ENCODE data around the gene MRPL58. TPM values are rescaled to one million over a fixed set of nuclear protein-coding genes. Genes with fewer than 3 reads are reported as not detected.

MRPL58 gene
- total and polyA plus RNA-seq, 2 experiments from 2014 or later: 38.0 to 66.7 TPM

DNA sequence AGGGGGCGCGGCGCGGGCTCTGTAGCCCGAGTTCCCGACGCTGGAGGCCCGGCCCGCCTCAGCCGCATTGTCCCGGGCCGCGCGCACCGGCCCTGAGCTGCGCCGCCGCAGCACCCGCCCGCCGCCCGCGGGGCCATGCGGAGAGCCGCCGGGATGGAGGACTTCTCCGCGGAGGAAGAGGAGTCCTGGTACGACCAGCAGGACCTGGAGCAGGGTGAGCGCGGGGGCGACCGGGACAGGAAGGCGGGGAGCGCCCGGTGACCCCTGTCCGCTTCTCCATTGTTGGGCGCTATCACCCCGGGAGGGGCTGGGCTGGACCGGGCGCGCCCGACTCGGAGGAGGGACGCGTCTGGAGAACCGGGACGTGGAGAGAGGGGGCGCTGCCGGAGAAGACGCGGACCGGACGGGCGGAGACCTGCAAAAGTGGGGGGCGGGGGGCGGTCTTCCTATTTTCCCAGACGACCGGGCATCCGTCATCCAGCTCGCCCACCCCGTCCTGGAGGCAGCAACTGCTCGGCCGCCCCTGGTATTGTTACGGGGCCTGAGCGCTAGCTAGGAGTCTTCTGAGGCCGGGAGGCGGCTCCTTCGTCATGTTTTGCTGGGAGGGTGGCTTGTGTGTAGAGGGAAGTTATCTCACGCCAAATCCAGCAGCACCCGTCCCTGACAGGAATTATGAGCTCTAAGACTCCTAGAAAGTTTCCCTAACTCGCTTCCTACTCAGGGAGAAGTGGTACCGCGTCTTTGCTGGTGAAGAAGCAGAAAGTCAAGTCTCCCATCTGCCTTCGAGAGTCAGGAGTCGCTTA lies 24.4 kb upstream of the MRPL58 start:
- Mint-ChIP-seq H3K36me3 (ENCODE audit: low read depth) (no peaks in the 10 kb centered on the region), H3K4me3 (peak overlapping the region; percentile 85), H3K9me3 (no peaks in the 10 kb centered on the region), H3K27me3 (ENCODE audit: insufficient read depth, low read depth, poor library complexity) (peaks cover 15% of the 10 kb centered on the region), H3K4me1 (peaks cover 10% of the 10 kb centered on the region), H3K27ac (0 out of 2 replicates have a peak overlapping the region, but pooled peaks have one; percentile 44)
- H3K4me1 ChIP-seq (ENCODE audit: insufficient read depth): peaks cover 9% of the 10 kb centered on the region
- peaks cover 16% of the 10 kb centered on the region; the same call in 1 of the 2 replicates for H4K20me1 ChIP-seq (replicated peaks; ENCODE audit: insufficient read depth)
- H2AFZ ChIP-seq: peak overlapping the region; percentile 58; the same call in 1 of the 2 replicates
- peaks cover 21% of the 10 kb centered on the region for H3K79me2 ChIP-seq (replicated peaks; ENCODE audit: insufficient read depth)
- no peaks in the 10 kb centered on the region for H3K27me3 ChIP-seq (ENCODE audit: insufficient read depth)
- H3K9me2 ChIP-seq (ENCODE audit: insufficient read depth): no peaks in the 10 kb centered on the region
- DNase-seq (ENCODE audit: low spot score) (peak; percentile 85), ATAC-seq (peak; percentile 63)
- TF ChIP-seq, protein P1, sequence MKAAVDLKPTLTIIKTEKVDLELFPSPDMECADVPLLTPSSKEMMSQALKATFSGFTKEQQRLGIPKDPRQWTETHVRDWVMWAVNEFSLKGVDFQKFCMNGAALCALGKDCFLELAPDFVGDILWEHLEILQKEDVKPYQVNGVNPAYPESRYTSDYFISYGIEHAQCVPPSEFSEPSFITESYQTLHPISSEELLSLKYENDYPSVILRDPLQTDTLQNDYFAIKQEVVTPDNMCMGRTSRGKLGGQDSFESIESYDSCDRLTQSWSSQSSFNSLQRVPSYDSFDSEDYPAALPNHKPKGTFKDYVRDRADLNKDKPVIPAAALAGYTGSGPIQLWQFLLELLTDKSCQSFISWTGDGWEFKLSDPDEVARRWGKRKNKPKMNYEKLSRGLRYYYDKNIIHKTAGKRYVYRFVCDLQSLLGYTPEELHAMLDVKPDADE (IDR thresholded peaks at IDR 0.05): no peak
- no peak for TF ChIP-seq JUNB (IDR thresholded peaks at IDR 0.05; ENCODE audit: unreplicated experiment)
- TF ChIP-seq STAT1 (IDR thresholded peaks at IDR 0.05; ENCODE audit: unreplicated experiment): no peak
- no peak for TF ChIP-seq CREB1 (CRISPR knock-in tag; IDR thresholded peaks at IDR 0.05; ENCODE audit: low read depth)
- TF ChIP-seq NANOG (IDR thresholded peaks at IDR 0.05; ENCODE audit: borderline replicate concordance): no peak
- no peak for TF ChIP-seq ZNF331 (CRISPR knock-in tag; IDR thresholded peaks at IDR 0.05; ENCODE audit: low read depth)
- TF ChIP-seq POLR2AphosphoS5 (IDR thresholded peaks at IDR 0.05; ENCODE audit: low read depth): no peak
- peak; percentile 32 to 48 for TF ChIP-seq CTCF (conservative IDR thresholded peaks at IDR 0.05; ENCODE audit: low read depth in 2 of 2)
- peak overlapping the region; percentile 92 for H3K4me3 ChIP-seq
- H3F3A ChIP-seq (replicated peaks; ENCODE audit: low read depth): peaks cover 2% of the 10 kb centered on the region; the same call in 1 of the 2 replicates
- H3K4me2 ChIP-seq: peak overlapping the region; percentile 100
- peak overlapping the region; percentile 81; the same call in 1 of the 2 replicates for H3K27ac ChIP-seq (ENCODE audit: low read depth)
- no peaks in the 10 kb centered on the region for H3K36me3 ChIP-seq (ENCODE audit: insufficient read depth)

GRCh38 chr17:74990581-74991105 lies 21.8 kb upstream of the MRPL58 start:
- H3K36me3 Mint-ChIP-seq (ENCODE audit: low read depth): no peaks in the 10 kb centered on the region
- no peaks in the 10 kb centered on the region for H3K9me2 ChIP-seq (ENCODE audit: insufficient read depth)
- peaks cover 21% of the 10 kb centered on the region for H3K79me2 ChIP-seq (replicated peaks; ENCODE audit: insufficient read depth)
- H3K4me1 Mint-ChIP-seq: peaks cover 10% of the 10 kb centered on the region
- no peak overlapping the region for H3K4me2 ChIP-seq
- H3K27me3 ChIP-seq (ENCODE audit: insufficient read depth): no peaks in the 10 kb centered on the region
- H2AFZ ChIP-seq: no peak overlapping the region
- H3K4me1 ChIP-seq (ENCODE audit: insufficient read depth): peaks cover 6% of the 10 kb centered on the region; the same call in 1 of the 2 replicates
- H3K9me3 Mint-ChIP-seq: no peaks in the 10 kb centered on the region
- H4K20me1 ChIP-seq (replicated peaks; ENCODE audit: insufficient read depth): peaks cover 28% of the 10 kb centered on the region; the same call in 1 of the 2 replicates
- H3K27ac Mint-ChIP-seq: no peak overlapping the region
- no peaks in the 10 kb centered on the region for H3K36me3 ChIP-seq (ENCODE audit: insufficient read depth)
- H3K27ac ChIP-seq (ENCODE audit: low read depth): no peak overlapping the region
- H3F3A ChIP-seq (replicated peaks; ENCODE audit: low read depth): peaks cover 2% of the 10 kb centered on the region; the same call in 1 of the 2 replicates
- ATAC-seq: no peak
- H3K27me3 Mint-ChIP-seq (ENCODE audit: insufficient read depth, low read depth, poor library complexity): peaks cover 16% of the 10 kb centered on the region
- H3K4me3 ChIP-seq: no peak overlapping the region
- H3K4me3 Mint-ChIP-seq: no peak overlapping the region
- no peak for DNase-seq (ENCODE audit: low spot score)
- TF ChIP-seq NANOG (IDR thresholded peaks at IDR 0.05; ENCODE audit: borderline replicate concordance) (no peak), ZNF114 (CRISPR knock-in tag; IDR thresholded peaks at IDR 0.05) (no peak), ZNF331 (CRISPR knock-in tag; IDR thresholded peaks at IDR 0.05; ENCODE audit: low read depth) (no peak), EZH2phosphoT487 (IDR thresholded peaks at IDR 0.05; ENCODE audit: unreplicated experiment) (no peak), EZH2 (IDR thresholded peaks at IDR 0.05; ENCODE audit: low read depth, unreplicated experiment) (no peak), POLR2AphosphoS5 (IDR thresholded peaks at IDR 0.05; ENCODE audit: low read depth) (no peak), JUNB (IDR thresholded peaks at IDR 0.05; ENCODE audit: unreplicated experiment) (no peak), STAT1 (IDR thresholded peaks at IDR 0.05; ENCODE audit: unreplicated experiment) (no peak), CTCF (conservative IDR thresholded peaks at IDR 0.05; ENCODE audit: low read depth in 2 of 2) (no peak), CREB1 (CRISPR knock-in tag; IDR thresholded peaks at IDR 0.05; ENCODE audit: low read depth) (no peak)
- TF ChIP-seq, protein P2, sequence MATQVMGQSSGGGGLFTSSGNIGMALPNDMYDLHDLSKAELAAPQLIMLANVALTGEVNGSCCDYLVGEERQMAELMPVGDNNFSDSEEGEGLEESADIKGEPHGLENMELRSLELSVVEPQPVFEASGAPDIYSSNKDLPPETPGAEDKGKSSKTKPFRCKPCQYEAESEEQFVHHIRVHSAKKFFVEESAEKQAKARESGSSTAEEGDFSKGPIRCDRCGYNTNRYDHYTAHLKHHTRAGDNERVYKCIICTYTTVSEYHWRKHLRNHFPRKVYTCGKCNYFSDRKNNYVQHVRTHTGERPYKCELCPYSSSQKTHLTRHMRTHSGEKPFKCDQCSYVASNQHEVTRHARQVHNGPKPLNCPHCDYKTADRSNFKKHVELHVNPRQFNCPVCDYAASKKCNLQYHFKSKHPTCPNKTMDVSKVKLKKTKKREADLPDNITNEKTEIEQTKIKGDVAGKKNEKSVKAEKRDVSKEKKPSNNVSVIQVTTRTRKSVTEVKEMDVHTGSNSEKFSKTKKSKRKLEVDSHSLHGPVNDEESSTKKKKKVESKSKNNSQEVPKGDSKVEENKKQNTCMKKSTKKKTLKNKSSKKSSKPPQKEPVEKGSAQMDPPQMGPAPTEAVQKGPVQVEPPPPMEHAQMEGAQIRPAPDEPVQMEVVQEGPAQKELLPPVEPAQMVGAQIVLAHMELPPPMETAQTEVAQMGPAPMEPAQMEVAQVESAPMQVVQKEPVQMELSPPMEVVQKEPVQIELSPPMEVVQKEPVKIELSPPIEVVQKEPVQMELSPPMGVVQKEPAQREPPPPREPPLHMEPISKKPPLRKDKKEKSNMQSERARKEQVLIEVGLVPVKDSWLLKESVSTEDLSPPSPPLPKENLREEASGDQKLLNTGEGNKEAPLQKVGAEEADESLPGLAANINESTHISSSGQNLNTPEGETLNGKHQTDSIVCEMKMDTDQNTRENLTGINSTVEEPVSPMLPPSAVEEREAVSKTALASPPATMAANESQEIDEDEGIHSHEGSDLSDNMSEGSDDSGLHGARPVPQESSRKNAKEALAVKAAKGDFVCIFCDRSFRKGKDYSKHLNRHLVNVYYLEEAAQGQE (IDR thresholded peaks at IDR 0.05; ENCODE audit: unreplicated experiment): no peak
